Hippocampal formation (tissue), 2 donors: ENCODE measurements around the gene OSBPL10.

Source experiments
- DNase-seq, 2 donors: peaks; one replicate each; lab custom pipeline; 2025; lab: John Stamatoyannopoulos, UW

The OSBPL10 gene

DNA sequence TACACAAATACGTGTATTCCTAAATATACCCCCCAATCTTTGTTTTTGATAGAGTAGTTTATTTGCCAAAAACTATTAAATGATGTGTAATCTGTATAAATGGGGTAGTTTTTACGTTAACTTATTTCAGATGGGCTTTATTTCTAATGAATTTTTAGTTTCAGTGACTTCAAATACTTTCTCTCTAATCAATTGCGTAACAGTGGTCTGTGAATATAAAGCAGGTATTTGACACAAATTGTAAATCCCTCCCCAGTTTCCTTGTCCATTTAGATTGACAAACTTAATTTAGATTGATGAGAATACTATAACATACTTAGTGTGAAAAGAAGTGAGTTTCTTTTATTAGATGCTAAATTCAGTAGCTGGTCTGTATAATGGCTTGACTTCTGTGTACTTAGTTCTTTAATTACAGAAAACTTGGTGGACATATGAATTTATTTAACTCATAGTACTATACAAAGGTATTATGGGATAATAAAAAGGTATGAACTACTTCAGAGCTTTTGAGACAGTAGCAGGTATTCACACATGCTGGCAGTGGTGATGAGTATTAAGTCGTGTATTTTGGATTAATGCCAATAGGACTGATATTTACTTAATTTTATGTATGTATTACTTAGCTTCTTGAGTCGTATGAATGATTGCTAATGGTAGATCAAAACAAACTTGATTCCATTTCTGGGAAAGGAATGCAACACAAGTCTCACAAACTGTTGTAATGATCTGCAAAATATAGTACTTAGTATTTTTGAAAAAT, 366.7 kb downstream of the OSBPL10 start:
- no peak for DNase-seq

DNA sequence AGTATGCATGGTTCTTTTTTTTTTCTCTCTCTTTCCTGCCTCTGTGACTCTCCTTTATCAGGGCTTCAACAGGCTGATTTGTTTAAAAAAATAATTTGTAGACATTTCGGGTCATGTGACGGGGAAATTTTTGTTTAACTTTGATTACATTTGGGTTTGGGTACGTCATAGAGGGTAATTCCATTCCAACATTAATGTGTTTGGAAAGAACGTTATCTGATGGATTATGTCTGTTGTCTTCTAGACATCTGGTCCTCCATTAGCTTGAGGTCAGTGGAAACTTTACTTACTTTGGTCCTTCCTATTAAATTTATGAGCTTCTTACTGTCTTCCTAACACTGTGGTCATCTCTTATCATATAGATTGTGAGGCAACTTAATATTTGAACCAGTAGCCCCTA, 367.4 kb downstream of the OSBPL10 start:
- no peak for DNase-seq

DNA sequence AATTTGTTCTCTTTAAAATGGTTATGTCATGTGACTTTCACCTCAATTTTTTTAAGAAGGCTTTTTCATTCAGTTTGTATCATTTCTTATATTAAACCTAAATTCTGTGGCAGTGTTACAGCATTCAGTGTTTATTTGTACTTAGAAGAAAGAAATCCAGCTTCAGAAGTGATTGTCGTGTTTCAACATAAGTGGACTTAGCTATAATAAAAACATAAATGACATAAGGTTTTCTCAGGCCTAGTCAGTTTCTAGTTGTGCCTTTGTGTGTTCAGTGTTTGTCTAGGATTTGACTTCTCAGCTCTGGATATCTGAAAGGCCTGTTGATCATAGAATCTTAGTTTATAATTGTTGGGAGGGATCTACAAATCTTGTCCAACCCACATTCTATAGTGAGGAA, 367.9 kb downstream of the OSBPL10 start:
- no peak for DNase-seq
